Measurements from ENCODE around the gene PTPRG.

PTPRG gene

DNA sequence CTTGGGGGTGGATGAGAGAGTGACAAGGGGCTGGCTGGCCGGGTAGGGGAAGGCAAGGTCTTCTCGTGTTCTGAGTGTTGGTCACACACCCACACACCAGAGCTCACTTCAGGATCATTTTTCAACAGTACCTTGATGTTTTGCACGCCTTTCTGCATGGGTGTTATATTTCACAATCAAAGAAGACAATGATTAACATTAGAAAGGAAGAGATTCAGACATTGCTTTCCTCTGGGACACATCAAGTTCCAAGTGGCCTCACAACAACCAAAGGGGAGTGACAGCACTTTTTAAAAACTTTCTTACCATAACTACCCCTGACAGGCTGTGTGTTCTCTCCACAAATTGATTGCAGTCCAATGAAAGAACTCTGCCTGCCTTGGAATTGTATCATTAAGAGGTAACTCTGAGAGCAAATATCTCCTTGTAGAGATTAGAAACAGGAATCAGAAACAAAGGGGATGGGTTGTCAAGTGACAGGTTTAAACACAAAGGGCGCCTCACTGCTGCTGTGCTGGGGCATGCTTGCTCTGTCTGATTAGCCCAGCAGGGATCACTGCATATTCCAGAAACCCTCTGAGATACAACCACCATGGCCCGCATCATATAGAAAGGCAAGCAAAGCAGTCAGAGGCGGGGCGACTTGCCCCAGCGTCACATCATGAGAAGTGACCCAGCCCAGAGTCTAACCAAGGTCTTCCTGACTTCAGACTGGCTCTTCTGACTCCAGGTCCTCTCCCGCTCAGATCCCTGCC is 581.1 kb downstream of the PTPRG start:
- no peak for DNase-seq

DNA sequence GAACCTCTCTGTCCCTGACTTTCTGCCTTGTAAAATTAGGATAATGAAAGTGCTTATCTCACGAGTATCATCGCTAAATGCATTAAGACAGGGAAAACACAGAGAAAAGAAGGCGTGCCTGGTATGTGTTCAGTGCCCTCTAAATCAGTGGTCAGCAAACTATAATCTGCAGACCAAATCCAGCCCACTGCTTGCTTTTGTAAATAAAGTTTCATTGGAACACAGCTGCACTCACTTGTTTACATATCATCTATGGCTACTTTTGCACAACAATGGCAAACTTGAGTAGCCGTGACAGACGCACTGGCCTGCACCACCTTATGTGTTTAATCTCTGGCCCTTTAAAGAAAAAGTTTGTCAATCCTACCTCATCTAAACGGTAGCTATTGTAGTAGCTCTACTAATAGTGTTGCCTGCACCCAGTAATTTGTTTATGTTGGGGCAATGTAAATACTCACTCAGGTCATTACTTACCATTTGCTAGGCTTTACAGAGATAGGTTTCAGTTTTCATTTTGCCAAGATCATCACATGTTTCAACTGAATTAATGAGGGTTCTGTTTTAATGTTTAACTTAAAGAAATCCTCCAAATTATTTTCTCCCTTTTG is 582.6 kb downstream of the PTPRG start:
- no peak for DNase-seq

GRCh38 chr3:62144482-62144881 is 583.1 kb downstream of the PTPRG start:
- no peak for DNase-seq

GRCh38 chr3:62145086-62145757 is 583.9 kb downstream of the PTPRG start:
- DNase-seq, result no peak

DNA sequence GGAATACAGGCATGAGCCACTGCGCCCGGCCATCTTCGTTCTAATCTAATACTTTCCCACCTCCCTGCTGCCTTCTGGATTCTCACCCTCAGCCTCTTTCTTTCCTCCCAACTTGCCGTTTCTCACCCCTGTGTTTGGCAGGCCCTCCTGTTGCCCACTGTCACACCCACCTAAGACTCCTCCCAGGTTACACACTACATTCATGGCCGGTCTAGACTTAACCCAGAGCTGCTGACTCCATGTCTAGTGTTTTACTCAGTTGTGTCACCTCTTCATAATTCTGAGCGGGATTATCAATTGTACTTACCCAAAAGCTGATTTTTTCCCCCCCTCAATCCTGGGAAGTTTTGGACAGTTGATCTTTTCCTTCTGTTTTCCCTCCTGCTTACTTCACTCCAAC is 588.2 kb downstream of the PTPRG start:
- DNase-seq, result no peak

DNA sequence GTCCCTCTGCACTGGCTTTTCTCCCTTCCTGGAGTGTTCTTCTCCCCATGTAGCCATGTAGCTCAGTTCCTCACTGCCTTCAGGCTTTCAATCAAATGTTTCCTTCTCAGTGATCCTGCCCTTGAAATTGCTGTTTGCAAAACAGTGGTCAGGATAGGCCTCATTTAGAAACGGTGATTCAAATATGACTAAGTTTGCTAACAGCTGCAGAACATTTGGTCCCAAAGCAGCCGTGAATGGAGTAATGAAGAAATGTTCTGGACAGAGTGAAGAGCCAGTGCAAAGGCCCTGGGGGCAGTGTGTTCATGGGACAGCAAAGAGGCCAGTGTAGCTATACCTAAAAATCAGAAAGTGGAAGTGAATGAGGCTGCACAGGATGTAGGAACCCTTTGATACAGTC is 588.6 kb downstream of the PTPRG start:
- DNase-seq, result no peak

GRCh38 chr3:62151591-62151990 is 590.2 kb downstream of the PTPRG start:
- DNase-seq, result no peak

DNA sequence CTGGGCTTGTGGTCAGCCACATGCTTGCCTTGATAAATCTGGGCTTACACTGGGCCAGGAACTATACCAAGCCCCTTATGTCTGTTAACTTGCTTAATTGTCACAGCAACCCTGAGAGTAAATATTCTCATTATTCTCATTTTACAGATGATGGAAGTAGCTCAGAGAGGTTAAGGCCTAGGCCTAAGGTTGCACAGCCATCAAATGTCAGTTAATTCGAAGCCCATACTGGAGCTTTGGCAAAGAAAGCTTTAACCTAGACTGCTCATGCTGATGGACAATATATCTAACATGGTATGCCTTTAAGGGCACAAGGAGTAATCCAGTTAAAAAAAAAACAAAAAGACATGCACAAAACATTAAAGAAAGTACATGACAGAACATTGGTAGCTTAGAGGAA is 591.9 kb downstream of the PTPRG start:
- DNase-seq, result no peak

DNA sequence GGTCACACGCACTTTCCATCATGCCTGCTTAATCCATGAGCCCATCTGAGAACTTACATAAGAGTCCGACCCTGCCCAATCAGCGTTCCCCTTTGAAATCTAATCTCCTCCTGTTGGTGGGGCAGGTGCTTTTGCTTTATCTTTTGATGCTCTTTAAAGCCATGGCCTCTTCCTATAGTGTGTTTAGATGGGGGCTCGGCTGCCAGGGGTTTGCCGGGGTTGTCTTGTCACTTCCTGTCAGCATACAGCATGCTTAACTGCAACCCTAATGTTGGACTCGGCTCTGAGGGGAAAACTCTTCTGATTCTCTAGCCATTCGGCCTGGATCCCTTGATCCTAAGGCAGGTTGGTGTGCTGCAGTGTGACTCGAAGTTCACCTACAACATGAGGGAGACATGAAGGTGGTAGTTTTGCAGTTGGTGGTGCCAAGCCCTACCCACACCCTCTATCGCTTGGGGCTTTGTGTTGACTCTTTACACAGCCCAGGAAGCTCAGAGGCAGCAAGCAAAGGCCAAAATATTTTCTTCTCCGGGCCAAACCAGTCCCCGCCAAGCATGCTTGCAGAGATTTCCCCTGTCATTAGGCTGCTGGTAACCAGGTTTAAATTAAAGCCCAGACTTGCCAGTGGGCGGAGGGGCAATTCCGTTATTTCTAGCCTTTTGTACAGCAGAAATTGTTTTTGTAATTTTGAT is 593.2 kb downstream of the PTPRG start:
- no peak for DNase-seq

DNA sequence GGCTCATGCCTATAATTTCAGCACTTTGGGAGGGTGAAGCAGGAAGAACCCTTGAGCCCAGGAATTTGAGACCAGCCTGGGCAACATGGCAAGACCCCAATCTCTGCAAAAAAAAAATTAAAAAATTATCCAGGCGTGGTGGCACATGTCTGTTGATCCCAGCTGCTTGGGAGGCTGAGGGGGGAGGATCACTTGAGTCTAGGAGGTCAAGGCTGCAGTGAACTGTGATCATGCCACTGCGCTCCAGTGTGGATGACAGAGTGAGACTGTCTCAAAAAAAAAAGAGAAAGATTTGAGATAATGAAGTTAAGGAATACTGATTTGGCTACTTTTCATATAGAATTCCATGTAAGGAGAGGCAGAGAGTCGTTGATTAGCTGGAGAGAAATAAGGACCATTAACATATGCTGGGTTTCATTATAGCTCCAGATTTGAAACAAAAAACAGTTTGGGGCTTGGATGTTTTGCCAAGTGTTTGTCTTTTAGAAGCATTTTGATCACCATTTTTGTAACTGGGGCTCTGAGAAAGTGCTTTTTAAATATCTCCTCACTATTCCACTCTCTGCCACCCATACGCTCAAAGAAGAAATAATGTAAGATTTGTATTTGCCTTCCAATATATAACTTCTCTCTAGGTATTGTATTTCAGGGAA is 597.8 kb downstream of the PTPRG start:
- no peak for DNase-seq

DNA sequence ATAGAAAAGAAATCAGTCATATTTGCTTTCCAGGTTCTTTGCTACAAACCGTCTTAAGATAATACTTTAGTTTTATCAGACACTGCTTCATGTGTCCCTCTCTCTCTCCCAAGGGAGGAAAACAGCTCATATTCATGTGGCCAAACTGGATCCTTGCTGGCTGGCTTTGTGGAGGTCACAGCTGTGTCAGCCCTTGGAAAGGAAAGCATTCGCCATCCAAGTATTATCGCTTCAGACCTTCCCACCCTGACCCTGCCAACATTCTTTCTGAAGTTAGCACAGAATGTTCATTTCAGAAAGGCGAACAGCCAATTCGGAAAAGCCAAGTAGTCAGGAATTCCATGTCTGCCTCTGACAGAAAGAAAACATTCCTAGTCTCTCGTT is 598.3 kb downstream of the PTPRG start:
- DNase-seq, result no peak

- DNase-seq, result no peak
Observed at GRCh38 chr3:62161371-62161770, 600.0 kb downstream of the PTPRG start.

DNA sequence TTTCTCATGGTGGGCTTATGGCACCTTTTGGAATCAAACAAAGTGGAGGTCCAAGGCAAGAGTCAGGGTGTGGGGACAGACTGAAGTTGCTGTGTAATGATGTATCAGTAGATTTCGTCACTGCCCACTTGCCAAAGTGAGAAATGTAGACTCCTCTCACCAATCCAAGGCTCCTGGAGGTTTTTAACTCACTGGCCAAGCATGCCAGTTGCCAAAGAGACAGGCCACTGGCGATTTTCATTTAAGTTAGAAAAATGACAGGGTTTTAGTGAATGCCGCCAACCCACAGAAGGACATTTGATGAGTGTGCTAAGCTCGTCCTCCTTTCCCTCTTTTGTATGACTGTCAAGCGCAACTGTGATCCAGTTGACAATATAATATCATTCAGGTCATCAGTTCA is 602.8 kb downstream of the PTPRG start:
- DNase-seq, result no peak

DNA sequence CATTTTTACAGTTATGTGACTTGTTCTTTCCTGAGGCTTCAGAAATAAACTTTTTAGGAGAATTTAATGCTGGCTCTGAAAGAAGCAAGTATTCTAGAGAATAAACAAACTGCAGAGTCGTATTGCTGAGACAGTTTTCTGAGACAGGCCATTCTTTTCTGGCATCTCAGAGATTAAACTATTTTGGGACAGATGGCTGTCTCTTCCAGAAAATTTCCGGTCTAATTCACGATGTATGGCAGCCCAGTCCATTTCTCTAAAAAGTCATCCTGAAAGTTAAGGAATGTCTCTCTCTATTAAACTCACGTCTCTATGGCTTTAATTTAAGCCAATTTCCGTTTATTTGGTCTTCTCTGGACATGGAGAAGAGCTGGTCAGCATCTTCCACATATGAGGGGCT is 603.4 kb downstream of the PTPRG start:
- no peak for DNase-seq

GRCh38 chr3:62167566-62168262 is 606.3 kb downstream of the PTPRG start:
- DNase-seq, result no peak

DNA sequence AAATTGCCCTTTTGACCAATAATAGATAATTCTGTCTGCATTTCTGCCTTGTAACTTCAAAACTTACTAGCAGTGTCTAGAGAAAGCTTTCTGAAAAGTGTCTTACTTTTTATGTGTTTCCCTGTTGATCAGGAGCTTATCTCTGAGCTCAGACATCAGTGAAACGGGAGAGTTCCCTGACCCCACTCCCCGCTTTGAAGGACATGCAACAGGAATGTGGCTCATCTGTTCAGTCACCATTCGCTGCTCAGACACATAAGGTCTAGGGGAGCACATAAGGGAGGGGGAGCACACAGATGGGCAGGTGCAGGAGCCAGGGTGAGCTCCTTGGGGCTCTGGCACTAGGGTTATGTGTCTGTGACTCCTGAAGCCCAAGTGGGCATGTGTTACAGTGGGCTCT is 607.0 kb downstream of the PTPRG start:
- no peak for DNase-seq

DNA sequence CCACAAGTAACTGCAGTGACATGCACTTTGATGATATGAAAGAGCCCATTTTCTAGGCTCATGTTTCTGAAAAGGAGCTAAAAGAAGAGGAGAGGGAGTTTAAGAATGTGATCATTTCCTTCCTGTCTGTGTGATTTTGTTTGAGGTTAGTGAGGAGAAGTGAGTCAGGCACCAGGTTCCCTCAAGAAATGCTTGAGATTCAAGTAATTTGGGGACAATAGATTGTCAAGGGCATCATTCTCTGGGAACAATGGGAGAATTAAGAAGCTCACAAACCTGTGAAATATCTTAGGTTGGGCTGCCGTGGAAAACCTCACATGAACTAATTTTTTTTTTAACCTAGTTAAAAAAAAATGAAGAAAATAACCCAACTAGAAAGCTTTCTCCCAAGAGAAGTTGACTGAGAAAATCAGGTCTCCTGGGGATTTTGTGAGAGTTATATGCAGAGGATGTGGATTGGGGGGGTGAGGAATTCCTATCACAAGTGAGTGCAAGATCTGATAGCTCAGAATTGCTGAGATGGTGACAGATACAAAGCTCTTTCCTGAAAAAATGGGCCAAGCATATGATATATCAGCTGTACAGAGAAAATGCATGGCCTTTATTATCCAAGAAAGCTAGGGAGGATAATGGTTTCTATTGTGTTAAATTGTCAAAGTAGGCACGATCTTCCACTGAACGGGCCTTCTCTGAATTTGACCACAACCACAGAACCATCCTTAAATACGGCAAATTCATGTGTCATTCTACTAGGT is 608.7 kb downstream of the PTPRG start:
- DNase-seq, result no peak

GRCh38 chr3:62171789-62172188 is 610.4 kb downstream of the PTPRG start:
- DNase-seq, result no peak

DNA sequence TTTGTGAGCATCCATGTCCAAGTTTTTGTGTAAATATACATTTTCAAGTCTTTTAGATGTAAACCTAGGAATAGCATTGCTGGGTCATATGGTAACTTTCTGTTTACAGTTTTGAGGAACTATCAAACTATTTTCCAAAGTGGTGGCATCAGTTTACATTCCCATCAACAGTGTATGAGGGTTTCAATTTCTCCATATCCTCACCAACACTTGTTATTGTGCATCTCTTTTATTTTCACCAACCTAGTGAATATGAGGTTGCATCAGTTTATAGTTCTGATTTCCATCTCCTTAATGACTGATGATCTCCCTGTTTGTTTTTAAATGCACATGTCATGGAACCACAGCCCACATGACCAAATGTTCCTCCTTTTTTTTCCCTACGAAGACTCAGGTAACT is 610.8 kb downstream of the PTPRG start:
- no peak for DNase-seq

DNA sequence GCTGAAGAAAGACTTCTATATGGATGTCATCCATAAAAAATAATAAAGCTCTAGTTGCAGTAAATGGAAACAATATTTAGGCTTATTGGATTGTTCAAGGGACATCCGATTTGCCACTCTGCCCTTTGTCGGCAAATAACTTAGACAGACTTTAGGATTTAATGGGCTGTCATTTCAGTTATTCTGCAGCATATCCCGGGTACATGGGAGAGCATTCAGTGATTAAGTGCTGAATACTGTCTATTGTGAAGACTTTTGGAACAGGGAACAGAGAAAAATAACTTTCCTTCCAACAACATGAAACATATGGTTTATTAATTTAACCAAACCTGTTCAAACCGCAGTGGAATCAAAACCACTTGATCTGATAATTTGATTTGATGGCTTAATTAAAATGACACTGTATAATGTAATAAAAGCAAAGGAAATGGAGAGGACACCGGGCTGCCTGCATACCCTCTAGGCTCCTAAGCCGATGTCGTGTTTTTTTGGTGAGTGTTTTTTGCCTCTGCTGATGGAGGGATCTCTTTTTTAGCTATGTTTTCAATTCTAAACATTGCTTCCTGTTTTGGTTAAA is 612.7 kb downstream of the PTPRG start:
- DNase-seq, result no peak

DNA sequence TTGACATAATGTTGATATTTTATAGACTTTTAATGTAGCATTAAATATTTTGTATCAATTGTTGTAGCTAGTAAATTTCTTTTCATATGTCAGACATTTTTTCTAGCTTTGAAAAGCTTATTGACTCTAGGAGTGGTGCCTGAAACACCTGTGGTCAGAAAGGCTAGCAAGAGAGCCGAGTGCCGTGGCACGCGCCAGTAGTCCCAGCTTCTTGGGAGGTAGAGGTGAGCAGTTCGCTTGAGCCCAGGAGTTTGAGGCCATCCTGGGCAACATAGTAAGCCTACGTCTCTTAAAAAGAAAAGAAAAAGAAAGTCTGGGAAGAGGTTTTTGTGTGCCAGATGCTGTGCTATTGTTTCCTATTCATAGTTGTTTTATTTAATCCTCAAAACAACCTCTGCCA is 613.8 kb downstream of the PTPRG start:
- DNase-seq, result no peak

All from hematopoietic multipotent progenitor cell treated with erythropoietin and hydrocortisone succinate and interleukin-3 and kit ligand, for 8 days (in vitro differentiated cells).